ENCODE data around the gene PTPRK.

Gene PTPRK

GRCh38 chr6:128528241-128528640, 7.8 kb upstream of the PTPRK start:
- Histone ChIP-seq H3K27ac (replicated peaks; ENCODE audit: low read length) (no peak overlapping the region), H3K4ac (ENCODE audit: low read length) (no peak overlapping the region), H3K9me3 (replicated peaks in 1 of 2; ENCODE audit: control insufficient read depth in 2 of 2, insufficient read depth in 1 of 2, low read depth in 1 of 2, low read length in 2 of 2) (no peaks in the 10 kb centered on the region), H3K36me3 (replicated peaks in 1 of 2; ENCODE audit: control insufficient read depth in 2 of 2, insufficient read depth in 2 of 2, low read length in 2 of 2) (no peaks in the 10 kb centered on the region), H3K27me3 (ENCODE audit: control insufficient read depth in 3 of 3, insufficient read depth in 3 of 3, low read depth in 1 of 3, low read length in 3 of 3) (no peaks in the 10 kb centered on the region), H3K9ac (ENCODE audit: low read depth, low read length, poor library complexity) (no peak overlapping the region), H3K4me1 (ENCODE audit: control insufficient read depth in 2 of 2, insufficient read depth in 1 of 2, low read depth in 1 of 2, low read length in 2 of 2) (peaks cover 5 to 16% of the 10 kb centered on the region in 2 donors), H3K14ac (ENCODE audit: low read length) (no peak overlapping the region), H3K18ac (ENCODE audit: low read length) (no peak overlapping the region), H2AK5ac (ENCODE audit: low read depth, low read length) (no peak overlapping the region), H3K4me3 (ENCODE audit: low read length in 2 of 2) (no peak overlapping the region), H3K79me1 (ENCODE audit: low read depth, low read length) (no peaks in the 10 kb centered on the region), H2BK15ac (ENCODE audit: low read length) (no peak overlapping the region), H3K23ac (ENCODE audit: low read depth, low read length, poor library complexity) (no peak overlapping the region), H4K8ac (ENCODE audit: low read depth, low read length) (no peak overlapping the region), H4K91ac (ENCODE audit: low read depth, low read length, poor library complexity) (no peak overlapping the region), H2BK5ac (ENCODE audit: low read length) (no peak overlapping the region), H2AFZ (ENCODE audit: low read length) (no peak overlapping the region), H2BK120ac (ENCODE audit: low read depth, low read length) (no peak overlapping the region), H3K4me2 (ENCODE audit: insufficient read depth, low read length, poor library complexity, severe bottlenecking) (no peak overlapping the region), H2BK12ac (ENCODE audit: low read length) (no peak overlapping the region)
- DNase-seq (ENCODE audit: low spot score) = no peak

GRCh38 chr6:128527375-128527774, 7.0 kb upstream of the PTPRK start:
- H3K36me3 ChIP-seq (replicated peaks in 1 of 2; ENCODE audit: control insufficient read depth in 2 of 2, insufficient read depth in 2 of 2, low read length in 2 of 2) = no peaks in the 10 kb centered on the region
- H3K4me1 ChIP-seq (ENCODE audit: control insufficient read depth in 2 of 2, insufficient read depth in 1 of 2, low read depth in 1 of 2, low read length in 2 of 2) = peaks cover 5 to 16% of the 10 kb centered on the region in 2 donors
- no peak for DNase-seq (ENCODE audit: low spot score)
- no peak overlapping the region for H2BK120ac ChIP-seq (ENCODE audit: low read depth, low read length)
- H3K9me3 ChIP-seq (replicated peaks in 1 of 2; ENCODE audit: control insufficient read depth in 2 of 2, insufficient read depth in 1 of 2, low read depth in 1 of 2, low read length in 2 of 2) = no peaks in the 10 kb centered on the region
- H2BK5ac ChIP-seq (ENCODE audit: low read length) = no peak overlapping the region
- no peak overlapping the region for H4K8ac ChIP-seq (ENCODE audit: low read depth, low read length)
- no CpG with 5 or more reads among the region's 1 CpG for WGBS, 2 donors (ENCODE audit: extremely low coverage in 2 of 2, insufficient read length in 2 of 2, insufficient replicate concordance in 1 of 2)
- H3K14ac ChIP-seq (ENCODE audit: low read length) = no peak overlapping the region
- no peak overlapping the region for H3K27ac ChIP-seq (replicated peaks; ENCODE audit: low read length)
- H3K23ac ChIP-seq (ENCODE audit: low read depth, low read length, poor library complexity) = no peak overlapping the region
- H3K4ac ChIP-seq (ENCODE audit: low read length) = no peak overlapping the region
- no peak overlapping the region for H3K4me2 ChIP-seq (ENCODE audit: insufficient read depth, low read length, poor library complexity, severe bottlenecking)
- no peak overlapping the region for H4K91ac ChIP-seq (ENCODE audit: low read depth, low read length, poor library complexity)
- H3K18ac ChIP-seq (ENCODE audit: low read length) = no peak overlapping the region
- no peaks in the 10 kb centered on the region for H3K27me3 ChIP-seq (ENCODE audit: control insufficient read depth in 3 of 3, insufficient read depth in 3 of 3, low read depth in 1 of 3, low read length in 3 of 3)
- no peaks in the 10 kb centered on the region for H3K79me1 ChIP-seq (ENCODE audit: low read depth, low read length)
- no peak overlapping the region for H2BK15ac ChIP-seq (ENCODE audit: low read length)
- no peak overlapping the region for H3K9ac ChIP-seq (ENCODE audit: low read depth, low read length, poor library complexity)
- no peak overlapping the region for H2AK5ac ChIP-seq (ENCODE audit: low read depth, low read length)
- H3K4me3 ChIP-seq (ENCODE audit: low read length in 2 of 2) = no peak overlapping the region
- H2AFZ ChIP-seq (ENCODE audit: low read length) = peak overlapping the region; percentile 8
- no peak overlapping the region for H2BK12ac ChIP-seq (ENCODE audit: low read length)

DNA sequence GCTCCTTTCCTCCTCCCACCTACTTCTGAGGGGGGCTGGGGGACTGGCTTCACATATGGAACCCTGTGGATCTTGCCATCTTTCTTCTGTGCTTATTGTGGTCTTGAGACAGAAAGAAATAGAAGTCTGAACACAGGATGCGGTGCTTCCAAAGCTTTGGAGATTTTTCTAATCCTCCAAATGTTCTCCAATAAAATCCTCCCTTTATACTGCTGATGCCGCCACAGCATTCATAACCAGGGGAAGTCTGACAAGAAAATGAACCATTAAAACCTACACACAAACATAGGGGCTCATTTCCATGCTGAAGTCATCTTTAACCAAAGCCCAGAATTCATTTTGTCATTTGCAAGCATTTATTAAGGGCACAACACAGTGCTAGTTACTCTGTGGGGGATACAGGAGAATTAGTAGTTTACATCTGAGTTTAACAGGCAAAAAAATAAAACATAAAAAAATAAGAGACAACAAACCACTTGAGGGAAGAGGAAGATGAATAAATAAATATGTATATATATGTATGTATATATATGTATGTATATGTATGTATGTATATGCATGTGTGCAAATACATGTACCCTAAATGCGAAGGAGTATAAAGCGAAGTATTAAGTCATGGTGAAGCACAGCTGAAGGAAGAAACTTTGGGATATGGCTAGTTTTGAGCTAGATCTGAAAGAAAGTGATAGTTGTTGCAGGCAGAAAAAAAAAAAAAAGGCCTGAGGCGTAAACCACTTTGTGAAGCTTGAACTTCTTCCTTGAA, 5.9 kb upstream of the PTPRK start:
- H4K91ac ChIP-seq (ENCODE audit: low read depth, low read length, poor library complexity) = no peak overlapping the region
- no peak overlapping the region for H3K27ac ChIP-seq (replicated peaks; ENCODE audit: low read length)
- DNase-seq (ENCODE audit: low spot score) = no peak
- no peak overlapping the region for H3K18ac ChIP-seq (ENCODE audit: low read length)
- no peaks in the 10 kb centered on the region for H3K27me3 ChIP-seq (ENCODE audit: control insufficient read depth in 3 of 3, insufficient read depth in 3 of 3, low read depth in 1 of 3, low read length in 3 of 3)
- H3K36me3 ChIP-seq (replicated peaks in 1 of 2; ENCODE audit: control insufficient read depth in 2 of 2, insufficient read depth in 2 of 2, low read length in 2 of 2) = no peaks in the 10 kb centered on the region
- no CpG with 5 or more reads among the region's 5 CpGs for WGBS, 2 donors (ENCODE audit: extremely low coverage in 2 of 2, insufficient read length in 2 of 2, insufficient replicate concordance in 1 of 2)
- H2BK12ac ChIP-seq (ENCODE audit: low read length) = no peak overlapping the region
- H3K4ac ChIP-seq (ENCODE audit: low read length) = no peak overlapping the region
- peak overlapping the region; percentile 76 for H2AFZ ChIP-seq (ENCODE audit: low read length)
- H3K14ac ChIP-seq (ENCODE audit: low read length) = no peak overlapping the region
- no peak overlapping the region for H2BK15ac ChIP-seq (ENCODE audit: low read length)
- no peaks in the 10 kb centered on the region for H3K79me1 ChIP-seq (ENCODE audit: low read depth, low read length)
- H3K4me3 ChIP-seq (ENCODE audit: low read length in 2 of 2) = no peak overlapping the region
- no peak overlapping the region for H3K4me2 ChIP-seq (ENCODE audit: insufficient read depth, low read length, poor library complexity, severe bottlenecking)
- H3K23ac ChIP-seq (ENCODE audit: low read depth, low read length, poor library complexity) = no peak overlapping the region
- H4K8ac ChIP-seq (ENCODE audit: low read depth, low read length) = no peak overlapping the region
- peaks cover 5 to 18% of the 10 kb centered on the region in 2 donors for H3K4me1 ChIP-seq (ENCODE audit: control insufficient read depth in 2 of 2, insufficient read depth in 1 of 2, low read depth in 1 of 2, low read length in 2 of 2)
- H2BK5ac ChIP-seq (ENCODE audit: low read length) = no peak overlapping the region
- H3K9me3 ChIP-seq (replicated peaks in 1 of 2; ENCODE audit: control insufficient read depth in 2 of 2, insufficient read depth in 1 of 2, low read depth in 1 of 2, low read length in 2 of 2) = no peaks in the 10 kb centered on the region
- no peak overlapping the region for H2BK120ac ChIP-seq (ENCODE audit: low read depth, low read length)
- H2AK5ac ChIP-seq (ENCODE audit: low read depth, low read length) = no peak overlapping the region
- no peak overlapping the region for H3K9ac ChIP-seq (ENCODE audit: low read depth, low read length, poor library complexity)

DNA sequence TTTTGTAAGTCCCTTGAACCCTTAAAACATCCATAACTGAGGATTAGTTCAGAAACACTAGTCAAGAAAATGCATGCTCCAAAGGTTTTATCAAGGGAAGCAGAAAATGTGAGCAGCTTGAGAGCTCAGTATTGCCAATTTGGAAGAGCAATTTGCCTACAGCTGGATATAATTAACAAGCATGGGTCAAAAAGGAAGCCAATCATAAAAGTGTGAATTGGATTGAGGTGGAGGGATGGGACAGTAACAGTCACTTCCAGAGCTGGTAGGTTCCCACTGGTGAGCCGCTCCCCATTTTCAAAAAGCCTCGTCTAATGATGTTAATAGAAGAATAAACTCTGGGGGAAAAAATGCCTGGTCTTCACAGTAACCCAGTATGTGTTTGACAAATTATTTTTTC, 5.0 kb upstream of the PTPRK start:
- Histone ChIP-seq H3K4me3 (ENCODE audit: low read length in 2 of 2) (no peak overlapping the region), H3K27me3 (ENCODE audit: control insufficient read depth in 3 of 3, insufficient read depth in 3 of 3, low read depth in 1 of 3, low read length in 3 of 3) (no peaks in the 10 kb centered on the region), H4K91ac (ENCODE audit: low read depth, low read length, poor library complexity) (no peak overlapping the region), H2AK5ac (ENCODE audit: low read depth, low read length) (no peak overlapping the region), H2BK120ac (ENCODE audit: low read depth, low read length) (no peak overlapping the region), H3K27ac (replicated peaks; ENCODE audit: low read length) (peak overlapping the region; percentile 20), H3K4me2 (ENCODE audit: insufficient read depth, low read length, poor library complexity, severe bottlenecking) (no peak overlapping the region), H2BK5ac (ENCODE audit: low read length) (no peak overlapping the region), H3K18ac (ENCODE audit: low read length) (no peak overlapping the region), H3K36me3 (replicated peaks in 1 of 2; ENCODE audit: control insufficient read depth in 2 of 2, insufficient read depth in 2 of 2, low read length in 2 of 2) (no peaks in the 10 kb centered on the region), H3K23ac (ENCODE audit: low read depth, low read length, poor library complexity) (no peak overlapping the region), H3K4ac (ENCODE audit: low read length) (no peak overlapping the region), H3K79me1 (ENCODE audit: low read depth, low read length) (no peaks in the 10 kb centered on the region), H2BK15ac (ENCODE audit: low read length) (no peak overlapping the region), H3K9ac (ENCODE audit: low read depth, low read length, poor library complexity) (no peak overlapping the region), H3K14ac (ENCODE audit: low read length) (no peak overlapping the region), H3K4me1 (ENCODE audit: control insufficient read depth in 2 of 2, insufficient read depth in 1 of 2, low read depth in 1 of 2, low read length in 2 of 2) (peaks cover 5 to 20% of the 10 kb centered on the region in 2 donors), H2AFZ (ENCODE audit: low read length) (peak overlapping the region; percentile 9), H2BK12ac (ENCODE audit: low read length) (no peak overlapping the region), H4K8ac (ENCODE audit: low read depth, low read length) (no peak overlapping the region), H3K9me3 (replicated peaks in 1 of 2; ENCODE audit: control insufficient read depth in 2 of 2, insufficient read depth in 1 of 2, low read depth in 1 of 2, low read length in 2 of 2) (no peaks in the 10 kb centered on the region)
- DNase-seq (ENCODE audit: low spot score) = no peak
- no CpG with 5 or more reads among the region's 2 CpGs for WGBS, 2 donors (ENCODE audit: extremely low coverage in 2 of 2, insufficient read length in 2 of 2, insufficient replicate concordance in 1 of 2)
